Testis (tissue), 3 donors: ENCODE measurements around the gene QDPR. TPM values are rescaled to one million over a fixed set of nuclear protein-coding genes. Genes with fewer than 3 reads are reported as not detected.
A peak's percentile ranks its signal among the peaks of the same experiment; 100 is the strongest.

Experiments
- DNase-seq: peaks from one replicate; pipeline ENCODE4 v3.0.0-alpha.2; 2019
- H3K27ac ChIP-seq, 2 donors: fragments of 200-600 bp; sonication (generic); one replicate each; pipeline ENCODE4 v1.5.1; 2019
- H3K27me3 ChIP-seq: fragments of 200-600 bp; sonication (generic); one replicate; pipeline ENCODE4 v1.5.1; 2019
- H3K36me3 ChIP-seq: fragments of 200-600 bp; sonication (generic); one replicate; pipeline ENCODE4 v1.5.1; 2017; ENCODE audit warnings: low read depth; ENCODE audit errors: missing control alignments
- H3K4me1 ChIP-seq: fragments of 200-600 bp; sonication (generic); one replicate; pipeline ENCODE4 v1.5.1; 2019
- H3K4me3 ChIP-seq, 2 donors: fragments of 200-600 bp; sonication (generic); one replicate each; pipeline ENCODE4 v1.5.1; 2017 to 2019
- H3K9me3 ChIP-seq: fragments of 200-600 bp; sonication (generic); one replicate; pipeline ENCODE4 v1.5.1; 2017
- CTCF ChIP-seq, 3 experiments: fragments of 450-650 bp in 2 of 3; fragments of 200-600 bp in 1 of 3; sonication (generic) in 1 of 3; IDR thresholded peaks; one replicate each; pipeline ENCODE4 v1.5.1; 2016 to 2019; ENCODE audit warnings: antibody characterized with exemption in 3 of 3, mild to moderate bottlenecking in 2 of 3, moderate library complexity in 1 of 3
- POLR2A ChIP-seq: fragments of 450-650 bp; IDR thresholded peaks from one replicate; pipeline ENCODE4 v1.6.1; 2017; ENCODE audit warnings: antibody characterized with exemption, mild to moderate bottlenecking, moderate library complexity
- WGBS, 2 donors: methylation state at CpG; one replicate each; pipeline ENCODE4 v1.1.5; 2018; 5-methylcytosine and 5-hydroxymethylcytosine counted together
- intact Hi-C: fragments of 100-400 bp; cut with DNase I; formaldehyde crosslinking; loops from one replicate; pipeline ENCODE4 v1.15.1; 2023; ENCODE audit warnings: low total_unique reads
- polyA plus RNA-seq: library from polyadenylated mRNA; stranded (reverse); fragments of 350-450 nt; fragmentation: Illumina TruSeq; extraction: RNeasy Lipid Tissue Mini Kit (QIAGEN cat#74804); gene quantifications from one replicate; pipeline ENCODE4 v1.2.3, GENCODE V29; 2014; ENCODE audit warnings: low read depth, low replicate concordance; ENCODE audit not compliant: insufficient read depth
- total RNA-seq, 2 donors: library from RNA; depleted of rRNA; stranded (reverse); fragments of >200 nt; gene quantifications; one replicate each; pipeline ENCODE4 v1.2.3, GENCODE V29; 2016

The QDPR gene
- total and polyA plus RNA-seq, 3 donors from 2014 or later = 15.9 to 31.7 (median 20.7) TPM

GRCh38 chr4:17511051-17511450 is 839 bp downstream of the QDPR start:
- peak; percentile 41 for DNase-seq
- no peaks in the 10 kb centered on the region for H3K27me3 ChIP-seq
- TF ChIP-seq CTCF (IDR thresholded peaks at IDR 0.05) = peak in 1 of 3 experiments; percentile 4
- no peak for TF ChIP-seq POLR2A
- H3K4me3 ChIP-seq = peak overlapping the region; percentile 62 to 76
- WGBS, 2 donors = 11 to 15% methylated on average over 9 of the region's 9 CpGs
- H3K27ac ChIP-seq = peak overlapping the region; percentile 63 to 69
- no peaks in the 10 kb centered on the region for H3K36me3 ChIP-seq
- intact Hi-C loops = no loop called here
- H3K4me1 ChIP-seq = peaks cover 9% of the 10 kb centered on the region
- H3K9me3 ChIP-seq = no peaks in the 10 kb centered on the region

- Histone ChIP-seq H3K4me1 (peaks cover 9% of the 10 kb centered on the region), H3K27ac (no peak overlapping the region), H3K36me3 (no peaks in the 10 kb centered on the region), H3K4me3 (no peak overlapping the region), H3K9me3 (no peaks in the 10 kb centered on the region), H3K27me3 (no peaks in the 10 kb centered on the region)
- whole genome bisulfite sequencing, 2 donors = 86 to 89% methylated on average over 3 of the region's 3 CpGs
- DNase-seq = no peak
- TF ChIP-seq CTCF (IDR thresholded peaks at IDR 0.05) (no peak), POLR2A (no peak)
- intact Hi-C loops = no loop called here
Observed at GRCh38 chr4:17510582-17510981, 1.3 kb downstream of the QDPR start.

- Histone ChIP-seq H3K9me3 (no peaks in the 10 kb centered on the region), H3K36me3 (no peaks in the 10 kb centered on the region), H3K27ac (no peak overlapping the region), H3K4me1 (no peaks in the 10 kb centered on the region), H3K4me3 (no peak overlapping the region), H3K27me3 (no peaks in the 10 kb centered on the region)
- TF ChIP-seq POLR2A (no peak), CTCF (IDR thresholded peaks at IDR 0.05) (no peak)
- no peak for DNase-seq
- 92 to 94% methylated on average over 7 of the region's 7 CpGs for WGBS, 2 donors
- intact Hi-C loops = no loop called here
Observed at GRCh38 chr4:17504081-17504480, 7.8 kb downstream of the QDPR start.

- Histone ChIP-seq H3K4me3 (no peak overlapping the region), H3K27me3 (no peaks in the 10 kb centered on the region), H3K4me1 (no peaks in the 10 kb centered on the region), H3K36me3 (no peaks in the 10 kb centered on the region), H3K27ac (no peak overlapping the region), H3K9me3 (no peaks in the 10 kb centered on the region)
- no peak for DNase-seq
- intact Hi-C loops = no loop called here
- 86 to 98% methylated on average over 3 of the region's 3 CpGs for WGBS, 2 donors
- TF ChIP-seq POLR2A (no peak), CTCF (IDR thresholded peaks at IDR 0.05) (no peak)
Observed at GRCh38 chr4:17502756-17503155, 9.1 kb downstream of the QDPR start.

GRCh38 chr4:17500574-17500973 is 11.3 kb downstream of the QDPR start:
- no peak overlapping the region for H3K27ac ChIP-seq
- TF ChIP-seq POLR2A = no peak
- TF ChIP-seq CTCF (IDR thresholded peaks at IDR 0.05) = no peak
- H3K27me3 ChIP-seq = no peaks in the 10 kb centered on the region
- H3K4me1 ChIP-seq = no peaks in the 10 kb centered on the region
- H3K4me3 ChIP-seq = no peak overlapping the region
- H3K36me3 ChIP-seq = no peaks in the 10 kb centered on the region
- intact Hi-C loops = no loop called here
- no peaks in the 10 kb centered on the region for H3K9me3 ChIP-seq
- no peak for DNase-seq
